Keratinocyte (primary cell): Measurements from ENCODE around the gene CTCFL. TPM values are rescaled to one million over a fixed set of nuclear protein-coding genes. Genes with fewer than 3 reads are reported as not detected.

Experiments
- DNase-seq: peaks from one replicate; pipeline ENCODE4 v3.0.0-alpha.2; 2011; ENCODE audit warnings: low read depth, missing footprints, low spot score
- FAIRE-seq: peaks from 2 replicates; lab custom pipeline; 2011; peaks lifted over from hg19 to GRCh38; lab: Jason Lieb, UNC
- H2AFZ ChIP-seq: 2 replicates; pipeline ENCODE4 v1.6.0; 2012; ENCODE audit warnings: low read length, control low read depth, inconsistent platforms; ENCODE audit not compliant: control insufficient read depth
- H3K27ac ChIP-seq: 2 replicates; pipeline ENCODE4 v1.5.1; 2011; ENCODE audit warnings: low read length; ENCODE audit not compliant: control insufficient read depth, insufficient read depth
- H3K27me3 ChIP-seq: 3 replicates; pipeline ENCODE4 v1.6.0; 2011; ENCODE audit warnings: low read length; ENCODE audit not compliant: control insufficient read depth, insufficient read depth; ENCODE audit errors: extremely low read depth
- H3K36me3 ChIP-seq, 2 experiments: 2 replicates in 1 of 2; 3 replicates in 1 of 2; pipeline ENCODE4 v1.5.1; 2011; ENCODE audit warnings: low read length in 2 of 2, mild to moderate bottlenecking in 1 of 2; ENCODE audit not compliant: control insufficient read depth in 2 of 2, insufficient read depth in 2 of 2; ENCODE audit errors: extremely low read depth in 1 of 2
- H3K4me1 ChIP-seq: 3 replicates; pipeline ENCODE4 v1.5.1; 2011; ENCODE audit warnings: low read length; ENCODE audit not compliant: control insufficient read depth, insufficient read depth; ENCODE audit errors: extremely low read depth
- H3K4me2 ChIP-seq: 3 replicates; pipeline ENCODE4 v1.6.0; 2011; ENCODE audit warnings: low read depth, low read length; ENCODE audit not compliant: control insufficient read depth, insufficient read depth; ENCODE audit errors: extremely low read depth
- H3K4me3 ChIP-seq, 3 experiments: fragments of 200-600 bp in 1 of 3; sonication (generic) in 1 of 3; 2 replicates in 2 of 3; 3 replicates in 1 of 3; pipeline ENCODE4 v1.5.1; 2011 to 2016; ENCODE audit warnings: low read length in 3 of 3, mild to moderate bottlenecking in 3 of 3, control low read depth in 2 of 3, inconsistent platforms in 1 of 3, low read depth in 1 of 3, mixed read lengths in 1 of 3, mixed run types in 1 of 3, moderate library complexity in 1 of 3; ENCODE audit not compliant: control insufficient read depth in 2 of 3, insufficient read depth in 2 of 3; ENCODE audit errors: extremely low read depth in 1 of 3
- H3K79me2 ChIP-seq: 2 replicates; pipeline ENCODE4 v1.6.0; 2012; ENCODE audit warnings: low read length; ENCODE audit not compliant: control insufficient read depth, insufficient read depth
- H3K9ac ChIP-seq: 3 replicates; pipeline ENCODE4 v1.6.0; 2011; ENCODE audit warnings: low read length; ENCODE audit not compliant: control insufficient read depth, insufficient read depth; ENCODE audit errors: extremely low read depth
- H3K9me1 ChIP-seq: 3 replicates; pipeline ENCODE4 v1.6.0; 2011; ENCODE audit warnings: low read length; ENCODE audit not compliant: control insufficient read depth, insufficient read depth; ENCODE audit errors: extremely low read depth
- H3K9me3 ChIP-seq: 2 replicates; pipeline ENCODE4 v1.5.1; 2012; ENCODE audit warnings: low read depth, low read length; ENCODE audit not compliant: control insufficient read depth
- H4K20me1 ChIP-seq: 3 replicates; pipeline ENCODE4 v1.6.0; 2011; ENCODE audit warnings: low read length; ENCODE audit not compliant: control insufficient read depth, insufficient read depth; ENCODE audit errors: extremely low read depth
- CTCF ChIP-seq, 3 experiments: IDR thresholded peaks in 1 of 3; conservative IDR thresholded peaks in 1 of 3; optimal IDR thresholded peaks in 1 of 3; 2 replicates in 2 of 3; 3 replicates in 1 of 3; pipeline versions ENCODE3 to v1.5.1; 2011; ENCODE audit warnings: low read length in 3 of 3, mild to moderate bottlenecking in 3 of 3, moderate library complexity in 2 of 3, control low read depth in 1 of 3, inconsistent platforms in 1 of 3; ENCODE audit not compliant: insufficient read depth in 2 of 3; ENCODE audit errors: extremely low read depth in 1 of 3
- EZH2 ChIP-seq: IDR thresholded peaks from one replicate; pipeline ENCODE4 v1.6.1; 2012; ENCODE audit warnings: inconsistent platforms, mild to moderate bottlenecking, low read length, moderate library complexity
- dilution Hi-C: fragments of 300-500 bp; cut with MboI; formaldehyde crosslinking; loops from one replicate; pipeline ENCODE4 v1.7.0; 2020; ENCODE audit warnings: low sequenced_read_pairs; ENCODE audit not compliant: extremely low pct_ligation_motif_present
- polyA plus RNA-seq, 5 experiments: library from polyadenylated mRNA; depleted of rRNA in 3 of 5; stranded (reverse) in 3 of 5; stranded (forward) in 1 of 5; unstranded in 1 of 5; fragments of >200 nt; gene quantifications; 1 replicate in 1 of 5; 2 replicates in 3 of 5; 3 replicates in 1 of 5; pipeline versions ENCODE4 v1.2.1 to v1.2.3, GENCODE V29; 2011 to 2012; ENCODE audit warnings: missing spikeins in 2 of 5, low read depth in 1 of 5, low replicate concordance in 1 of 5

CTCFL gene
- polyA plus RNA-seq, 1 donor (not counting 4 experiments of a cell fraction or from before 2014, with no cell fraction given): not detected

GRCh38 chr20:57508831-57509230, 16.1 kb downstream of the CTCFL start:
- no peaks in the 10 kb centered on the region for H3K79me2 ChIP-seq
- no peak overlapping the region for H3K27ac ChIP-seq
- DNase-seq (no peak), FAIRE-seq (no peak)
- dilution Hi-C loops: no loop called here
- H3K4me3 ChIP-seq: no peak overlapping the region
- no peaks in the 10 kb centered on the region for H3K36me3 ChIP-seq
- H4K20me1 ChIP-seq: no peaks in the 10 kb centered on the region
- no peak overlapping the region for H2AFZ ChIP-seq
- H3K9me1 ChIP-seq: no peaks in the 10 kb centered on the region
- no peaks in the 10 kb centered on the region for H3K4me1 ChIP-seq
- H3K27me3 ChIP-seq: peaks cover 18% of the 10 kb centered on the region
- no peak overlapping the region for H3K4me2 ChIP-seq
- no peaks in the 10 kb centered on the region for H3K9me3 ChIP-seq
- TF ChIP-seq EZH2: no peak
- no peak for TF ChIP-seq CTCF (optimal IDR thresholded peaks at IDR 0.05 in 1 of 3, IDR thresholded peaks at IDR 0.05 in 1 of 3, conservative IDR thresholded peaks at IDR 0.05 in 1 of 3; ENCODE audit: extremely low read depth in 1 of 3, insufficient read depth in 2 of 3, low read length in 3 of 3)
- H3K9ac ChIP-seq: no peak overlapping the region

GRCh38 chr20:57508381-57508780, 16.6 kb downstream of the CTCFL start:
- Histone ChIP-seq H2AFZ (no peak overlapping the region), H3K4me1 (no peaks in the 10 kb centered on the region), H3K9me1 (no peaks in the 10 kb centered on the region), H4K20me1 (no peaks in the 10 kb centered on the region), H3K27me3 (peaks cover 18% of the 10 kb centered on the region), H3K4me3 (no peak overlapping the region), H3K4me2 (no peak overlapping the region), H3K79me2 (no peaks in the 10 kb centered on the region), H3K9ac (no peak overlapping the region), H3K27ac (no peak overlapping the region), H3K9me3 (no peaks in the 10 kb centered on the region), H3K36me3 (no peaks in the 10 kb centered on the region)
- dilution Hi-C loops: no loop called here
- FAIRE-seq: no peak
- no peak for DNase-seq
- TF ChIP-seq CTCF (optimal IDR thresholded peaks at IDR 0.05 in 1 of 3, IDR thresholded peaks at IDR 0.05 in 1 of 3, conservative IDR thresholded peaks at IDR 0.05 in 1 of 3; ENCODE audit: extremely low read depth in 1 of 3, insufficient read depth in 2 of 3, low read length in 3 of 3) (no peak), EZH2 (no peak)
